AG04450 (cell line): Measurements from ENCODE around the gene OR6M1. TPM values are rescaled to one million over a fixed set of nuclear protein-coding genes. Genes with fewer than 3 reads are reported as not detected.

ENCODE experiments used
- CTCF ChIA-PET: fragments of 300-600, 350-600 bp; formaldehyde crosslinking; extraction: SDS; loops from one replicate; lab custom pipeline; 2022; ENCODE audit warnings: antibody characterized with exemption, inconsistent platforms; lab: Charles Lee
- POLR2A ChIA-PET: fragments of 350-600 bp; formaldehyde crosslinking; extraction: SDS; loops from one replicate; lab custom pipeline; 2021; ENCODE audit warnings: antibody characterized with exemption, inconsistent platforms; lab: Yijun Ruan, JAX
- DNase-seq: peaks from one replicate; pipeline ENCODE4 v3.0.0-alpha.2; 2011; ENCODE audit warnings: low read depth, low spot score
- H3K27ac ChIP-seq: one replicate; pipeline ENCODE4 v1.5.1; 2012; ENCODE audit warnings: low read depth, low read length, control low read depth
- H3K27me3 ChIP-seq: one replicate; pipeline ENCODE4 v1.6.0; 2012; ENCODE audit warnings: low read length; ENCODE audit not compliant: control insufficient read depth, insufficient read depth
- H3K4me3 ChIP-seq: 2 replicates; pipeline ENCODE4 v1.5.1; 2011; ENCODE audit warnings: mild to moderate bottlenecking, low read depth, low read length, control low read depth
- H3K9me3 ChIP-seq: 2 replicates; pipeline ENCODE4 v1.5.1; 2012; ENCODE audit warnings: low read length; ENCODE audit not compliant: control insufficient read depth, insufficient read depth
- CTCF ChIP-seq: IDR thresholded peaks from 2 replicates; pipeline ENCODE4 v1.5.1; 2011; ENCODE audit warnings: low read depth, low read length, control low read depth, inconsistent platforms
- polyA minus RNA-seq: library from RNA; depleted of rRNA, polyadenylated mRNA; stranded (reverse); fragments of >200 nt; gene quantifications from 2 replicates; pipeline ENCODE4 v1.2.3, GENCODE V29; 2011; rRNA and poly(A)+ RNA removed
- polyA plus RNA-seq: library from polyadenylated mRNA; depleted of rRNA; stranded (reverse); fragments of >200 nt; gene quantifications from 2 replicates; pipeline ENCODE4 v1.2.3, GENCODE V29; 2011; rRNA removed

The OR6M1 gene, protein sequence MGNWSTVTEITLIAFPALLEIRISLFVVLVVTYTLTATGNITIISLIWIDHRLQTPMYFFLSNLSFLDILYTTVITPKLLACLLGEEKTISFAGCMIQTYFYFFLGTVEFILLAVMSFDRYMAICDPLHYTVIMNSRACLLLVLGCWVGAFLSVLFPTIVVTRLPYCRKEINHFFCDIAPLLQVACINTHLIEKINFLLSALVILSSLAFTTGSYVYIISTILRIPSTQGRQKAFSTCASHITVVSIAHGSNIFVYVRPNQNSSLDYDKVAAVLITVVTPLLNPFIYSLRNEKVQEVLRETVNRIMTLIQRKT
- not detected in 2 replicates for polyA plus RNA-seq
- polyA minus RNA-seq = not detected in 2 replicates

GRCh38 chr11:123806249-123806648 lies at the start of gene OR6M1:
Gene OR6M1 (minus strand): TSS chr11:123806349. CDS start chr11:123806349, 0 bp downstream.
- H3K4me3 ChIP-seq = no peak within 1 kb of the TSS
- H3K27me3 ChIP-seq = no peaks in the 10 kb centered on the region
- POLR2A ChIA-PET = no interaction called here
- CTCF ChIA-PET = no interaction called here
- no peak for TF ChIP-seq CTCF
- H3K27ac ChIP-seq = no peak within 1 kb of the TSS
- no peak for DNase-seq
- H3K9me3 ChIP-seq = no peaks in the 10 kb centered on the region

DNA sequence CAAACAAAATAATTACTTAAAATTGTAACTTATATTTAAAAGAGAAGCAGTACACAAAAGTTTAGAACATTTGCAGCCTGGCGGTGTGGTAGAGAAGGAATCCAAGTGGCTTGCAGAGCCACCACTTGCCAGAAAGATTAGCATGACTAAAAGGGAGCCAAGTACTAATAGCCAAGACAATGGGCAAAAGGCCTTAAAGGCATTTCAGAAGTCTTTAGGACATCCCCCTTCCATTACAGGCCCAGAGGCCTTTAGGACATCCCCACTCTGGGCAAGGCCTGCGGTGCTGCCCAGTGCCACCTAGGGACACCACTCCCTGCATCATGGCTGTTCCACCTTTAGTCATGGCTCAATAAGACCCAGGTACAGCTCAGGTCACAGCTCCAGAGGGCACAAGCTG lies 46.9 kb upstream of the OR6M1 start:
- Histone ChIP-seq H3K9me3 (no peaks in the 10 kb centered on the region), H3K27me3 (no peaks in the 10 kb centered on the region), H3K27ac (no peak overlapping the region), H3K4me3 (no peak overlapping the region)
- POLR2A ChIA-PET = no interaction called here
- DNase-seq = no peak
- TF ChIP-seq CTCF = no peak
- CTCF ChIA-PET = no interaction called here

DNA sequence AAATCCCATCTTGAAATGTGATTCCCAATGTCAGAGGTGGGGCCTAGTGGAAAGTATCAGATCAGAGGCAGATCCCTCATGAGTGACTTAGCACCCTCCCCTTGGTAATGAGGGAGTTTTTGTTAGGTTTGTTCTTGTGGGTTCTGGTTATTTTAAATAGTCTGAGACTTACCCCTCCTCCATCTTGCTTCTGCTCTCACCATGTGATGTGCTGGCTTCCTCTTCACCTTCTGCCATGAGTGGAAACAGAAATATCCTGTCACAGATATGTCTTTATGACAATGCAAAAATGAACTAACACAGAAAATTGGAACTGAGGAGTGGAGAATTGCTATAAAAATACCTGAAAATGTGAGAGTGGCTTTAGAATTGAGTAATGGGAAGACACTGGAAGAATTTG lies 46.2 kb upstream of the OR6M1 start:
- no peaks in the 10 kb centered on the region for H3K27me3 ChIP-seq
- no peak overlapping the region for H3K4me3 ChIP-seq

GRCh38 chr11:123851110-123851509 lies 45.0 kb upstream of the OR6M1 start:
- H3K27me3 ChIP-seq = no peaks in the 10 kb centered on the region
- CTCF ChIA-PET = no interaction called here
- H3K4me3 ChIP-seq = no peak overlapping the region
- DNase-seq = no peak
- no peaks in the 10 kb centered on the region for H3K9me3 ChIP-seq
- POLR2A ChIA-PET = no interaction called here
- no peak for TF ChIP-seq CTCF
- no peak overlapping the region for H3K27ac ChIP-seq

More for the DNA sequence above, 46.2 kb upstream of the OR6M1 start:
- ChIA-PET POLR2A (no interaction called here), CTCF (no interaction called here)
- Histone ChIP-seq H3K27ac (no peak overlapping the region), H3K9me3 (no peaks in the 10 kb centered on the region)
- TF ChIP-seq CTCF = no peak
- no peak for DNase-seq

DNA sequence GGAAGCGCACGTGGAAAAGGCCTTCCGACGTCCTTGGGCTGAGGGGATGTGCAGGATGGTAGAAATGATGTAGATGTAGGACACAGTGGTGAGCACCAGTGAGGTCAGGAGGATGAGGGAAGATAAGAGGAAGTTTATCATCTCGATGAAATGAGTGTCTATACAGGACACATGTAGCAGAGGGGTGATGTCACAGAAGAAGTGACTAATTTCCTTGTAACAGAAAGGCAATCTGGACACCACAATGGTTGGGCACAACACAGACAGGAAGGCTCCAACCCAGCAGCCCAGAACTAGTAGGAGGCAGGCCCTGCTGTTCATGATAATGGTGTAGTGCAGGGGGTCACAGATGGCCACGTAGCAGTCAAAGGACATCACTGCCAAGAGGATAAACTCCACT lies 35.0 kb upstream of the OR6M1 start:
- no peak for DNase-seq
- no peak overlapping the region for H3K27ac ChIP-seq
- no peak overlapping the region for H3K4me3 ChIP-seq
- TF ChIP-seq CTCF = no peak
- POLR2A ChIA-PET = no interaction called here
- H3K9me3 ChIP-seq = no peaks in the 10 kb centered on the region
- no peaks in the 10 kb centered on the region for H3K27me3 ChIP-seq
- CTCF ChIA-PET = no interaction called here
